Endothelial cell (in vitro differentiated cells): ENCODE data around the gene LRP1B. TPM values are rescaled to one million over a fixed set of nuclear protein-coding genes. Genes with fewer than 3 reads are reported as not detected.
"Not testable (repeated sequence)": the region's sequence is repeated elsewhere in the genome, so short reads cannot be mapped to it uniquely, and the experiment has no call there.

Experiments
- DNase-seq: peaks from one replicate; pipeline ENCODE4 v3.0.0; 2021; ENCODE audit warnings: low spot score
- H3K27ac Mint-ChIP-seq: one replicate; pipeline ENCODE4 v1.8.0; 2021; ENCODE audit warnings: mixed read lengths, inconsistent platforms; ENCODE audit not compliant: unreplicated experiment
- H3K27me3 Mint-ChIP-seq: one replicate; pipeline ENCODE4 v1.8.0; 2021; ENCODE audit warnings: mild to moderate bottlenecking, moderate library complexity, mixed read lengths, inconsistent platforms; ENCODE audit not compliant: unreplicated experiment
- H3K36me3 Mint-ChIP-seq: one replicate; pipeline ENCODE4 v1.8.0; 2021; ENCODE audit warnings: mild to moderate bottlenecking, low read depth, mixed read lengths, inconsistent platforms; ENCODE audit not compliant: unreplicated experiment
- H3K4me1 Mint-ChIP-seq: one replicate; pipeline ENCODE4 v1.8.0; 2021; ENCODE audit warnings: mild to moderate bottlenecking, mixed read lengths, inconsistent platforms; ENCODE audit not compliant: unreplicated experiment
- H3K4me3 Mint-ChIP-seq: one replicate; pipeline ENCODE4 v1.8.0; 2021; ENCODE audit warnings: mild to moderate bottlenecking, mixed read lengths, inconsistent platforms; ENCODE audit not compliant: unreplicated experiment
- H3K9me3 Mint-ChIP-seq: one replicate; pipeline ENCODE4 v1.8.0; 2021; ENCODE audit warnings: mixed read lengths, inconsistent platforms; ENCODE audit not compliant: unreplicated experiment
- CTCF ChIP-seq: fragments of 200-600 bp; sonication (generic); IDR thresholded peaks from one replicate; pipeline ENCODE4 v1.5.0; 2021; ENCODE audit warnings: antibody characterized with exemption; ENCODE audit not compliant: unreplicated experiment
- total RNA-seq: library from RNA; stranded (reverse); fragmentation: NEBNext Ultra II Directional; extraction: Animal tissue kit (Norgen Biotek cat#: 25700); gene quantifications from one replicate; pipeline ENCODE4 v1.2.1, GENCODE V29; 2021; ENCODE audit not compliant: unreplicated experiment

Gene LRP1B
- total RNA-seq, 1 donor from 2014 or later: 1.4 TPM

DNA sequence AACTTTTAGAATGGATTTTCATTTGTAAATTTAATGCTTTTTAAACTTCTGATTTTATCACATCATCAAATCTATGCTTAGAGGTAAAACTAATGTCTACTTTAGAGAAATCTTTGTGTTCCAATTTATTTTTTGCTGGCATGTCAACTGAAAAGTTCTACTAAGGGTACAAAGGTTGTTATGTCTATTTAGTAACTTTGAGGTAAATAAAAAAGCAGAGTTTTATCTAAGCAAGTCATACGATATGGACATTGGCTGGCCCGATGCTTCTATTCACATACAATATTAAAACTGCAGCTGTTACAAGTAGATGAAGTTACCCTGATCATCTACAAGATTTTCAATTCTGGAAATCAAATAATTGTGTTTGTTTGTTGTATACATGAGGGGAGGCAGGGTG is 1575.1 kb downstream of the LRP1B start:
- Mint-ChIP-seq H3K4me3 (no peak overlapping the region), H3K9me3 (no peaks in the 10 kb centered on the region), H3K27me3 (no peaks in the 10 kb centered on the region), H3K36me3 (no peaks in the 10 kb centered on the region), H3K27ac (no peak overlapping the region), H3K4me1 (no peaks in the 10 kb centered on the region)
- DNase-seq: no peak
- TF ChIP-seq CTCF: no peak

- Mint-ChIP-seq H3K4me3 (no peak overlapping the region), H3K27ac (no peak overlapping the region), H3K36me3 (no peaks in the 10 kb centered on the region)
Measured at GRCh38 chr2:140552634-140553033, 1578.2 kb downstream of the LRP1B start.

DNA sequence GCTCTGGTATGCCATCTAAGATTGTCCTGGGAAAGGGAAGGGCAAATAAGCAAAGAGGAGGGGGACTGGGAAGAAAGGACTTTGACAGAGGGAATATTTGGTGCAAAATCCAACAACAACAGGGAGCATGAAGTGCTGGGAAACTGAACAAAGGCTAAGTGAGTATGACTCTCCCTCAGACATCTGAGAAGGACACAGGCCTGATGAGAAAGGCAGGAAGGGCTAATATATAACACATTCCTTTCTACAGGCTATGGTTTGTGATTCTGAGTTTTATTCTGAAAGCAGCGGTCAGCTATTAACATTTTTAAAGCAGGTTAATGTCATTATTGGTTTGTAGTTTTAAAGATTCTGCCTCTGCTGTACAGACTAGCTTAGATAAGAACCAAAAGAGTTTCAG is 1579.5 kb downstream of the LRP1B start:
- Mint-ChIP-seq H3K4me3 (no peak overlapping the region), H3K9me3 (no peaks in the 10 kb centered on the region), H3K27ac (no peak overlapping the region), H3K4me1 (no peaks in the 10 kb centered on the region), H3K36me3 (no peaks in the 10 kb centered on the region), H3K27me3 (no peaks in the 10 kb centered on the region)
- no peak for TF ChIP-seq CTCF
- DNase-seq: no peak

More at GRCh38 chr2:140552634-140553033, 1578.2 kb downstream of the LRP1B start:
- no peaks in the 10 kb centered on the region for H3K27me3 Mint-ChIP-seq
- H3K9me3 Mint-ChIP-seq: no peaks in the 10 kb centered on the region
- DNase-seq: no peak
- H3K4me1 Mint-ChIP-seq: no peaks in the 10 kb centered on the region
- no peak for TF ChIP-seq CTCF

GRCh38 chr2:140550821-140551220 is 1580.0 kb downstream of the LRP1B start:
- H3K4me1 Mint-ChIP-seq: no peaks in the 10 kb centered on the region
- no peak for TF ChIP-seq CTCF
- no peaks in the 10 kb centered on the region for H3K9me3 Mint-ChIP-seq
- no peaks in the 10 kb centered on the region for H3K36me3 Mint-ChIP-seq
- no peaks in the 10 kb centered on the region for H3K27me3 Mint-ChIP-seq
- H3K4me3 Mint-ChIP-seq: no peak overlapping the region
- DNase-seq: no peak
- no peak overlapping the region for H3K27ac Mint-ChIP-seq

DNA sequence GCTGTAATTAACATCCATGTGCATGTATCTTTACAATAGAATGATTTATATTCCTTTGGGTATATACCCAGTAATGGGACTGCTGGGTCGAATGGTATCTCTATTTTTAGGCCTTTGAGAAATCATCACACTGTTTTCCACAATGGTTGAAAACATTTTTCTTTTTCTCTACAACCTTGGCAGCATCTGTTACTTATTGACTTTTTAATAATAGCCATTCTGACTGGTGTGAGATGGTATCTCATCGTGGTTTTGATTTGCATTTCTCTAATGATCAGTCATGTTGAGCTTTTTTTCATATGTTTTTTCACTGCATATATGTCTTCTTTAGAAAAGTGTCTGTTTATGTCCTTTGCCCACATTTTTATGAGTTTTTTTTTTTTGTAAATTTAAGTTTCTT is 1586.0 kb downstream of the LRP1B start:
- H3K27me3 Mint-ChIP-seq, H3K4me3 Mint-ChIP-seq, DNase-seq, H3K27ac Mint-ChIP-seq, H3K4me1 Mint-ChIP-seq, H3K36me3 Mint-ChIP-seq, H3K9me3 Mint-ChIP-seq: not testable (repeated sequence)

- DNase-seq: no peak
- Mint-ChIP-seq H3K4me1 (peaks cover 7% of the 10 kb centered on the region), H3K36me3 (no peaks in the 10 kb centered on the region), H3K27me3 (no peaks in the 10 kb centered on the region), H3K27ac (no peak overlapping the region), H3K9me3 (no peaks in the 10 kb centered on the region), H3K4me3 (no peak overlapping the region)
- no peak for TF ChIP-seq CTCF
Measured at GRCh38 chr2:140542627-140543026, 1588.2 kb downstream of the LRP1B start.
